K562 (cell line): ENCODE data around the gene METRNL. TPM values are rescaled to one million over a fixed set of nuclear protein-coding genes. Genes with fewer than 3 reads are reported as not detected.

Experiments used
- BCL6 ChIP-seq: fragments of 250-450 bp; sonication (Bioruptor Pico); IDR thresholded peaks from 2 replicates; pipeline ENCODE4 v1.4.0; 2020
- CBFA2T2 ChIP-seq: fragments of 450-650 bp; conservative IDR thresholded peaks from 2 replicates; pipeline ENCODE4 v1.6.1; 2017; ENCODE audit warnings: mild to moderate bottlenecking
- CBFA2T3 ChIP-seq: fragments of 450-650 bp; IDR thresholded peaks from 2 replicates; pipeline ENCODE4 v1.6.1; 2017
- CEBPZ ChIP-seq: fragments of 150-350 bp; IDR thresholded peaks from 2 replicates; pipeline ENCODE4 v1.6.1; 2014; ENCODE audit warnings: low read depth, mild to moderate bottlenecking, low read length, borderline replicate concordance
- CXXC5 ChIP-seq: fragments of 250-450 bp; sonication (Bioruptor Pico); IDR thresholded peaks from 2 replicates; pipeline ENCODE4 v1.8.0; 2022; ENCODE audit warnings: inconsistent platforms, mild to moderate bottlenecking, moderate library complexity
- E2F3 ChIP-seq: fragments of 250-450 bp; sonication (Bioruptor Pico); IDR thresholded peaks from 2 replicates; pipeline ENCODE4 v1.4.0; 2020; ENCODE audit warnings: mild to moderate bottlenecking
- ELK1 ChIP-seq: sonication (generic); formaldehyde crosslinking; IDR thresholded peaks from 2 replicates; pipeline ENCODE4 v1.8.1; 2022; ENCODE audit warnings: missing genetic modification reagents
- HIVEP1 ChIP-seq: fragments of 250-450 bp; sonication (Bioruptor Pico); IDR thresholded peaks from 2 replicates; pipeline ENCODE4 v1.4.0; 2020; ENCODE audit warnings: mild to moderate bottlenecking
- MECOM ChIP-seq: fragments of 250-450 bp; sonication (Bioruptor Pico); IDR thresholded peaks from 2 replicates; pipeline ENCODE4 v1.8.0; 2022; ENCODE audit warnings: inconsistent platforms
- NCOA6 ChIP-seq: fragments of 450-650 bp; IDR thresholded peaks from 2 replicates; pipeline ENCODE4 v1.6.1; 2017; ENCODE audit warnings: mild to moderate bottlenecking
- NR0B1 ChIP-seq: fragments of 450-650 bp; IDR thresholded peaks from one replicate; pipeline ENCODE4 v1.6.1; 2018; ENCODE audit warnings: mild to moderate bottlenecking, moderate library complexity; ENCODE audit not compliant: partially characterized antibody
- RBM15 ChIP-seq: fragments of 200-400 bp; formaldehyde crosslinking; IDR thresholded peaks from 2 replicates; pipeline ENCODE4 v1.6.1; 2018; ENCODE audit warnings: mild to moderate bottlenecking, low read length, moderate library complexity; ENCODE audit not compliant: insufficient read depth
- SMAD4 ChIP-seq: fragments of 250-450 bp; sonication (Bioruptor Pico); conservative IDR thresholded peaks from 2 replicates; pipeline ENCODE4 v1.8.0; 2021; ENCODE audit warnings: inconsistent platforms, mild to moderate bottlenecking, moderate library complexity
- SPI1 ChIP-seq: IDR thresholded peaks from 2 replicates; pipeline ENCODE4 v1.6.1; 2011; ENCODE audit warnings: low read depth, low read length, control low read depth, borderline replicate concordance
- TFAP4 ChIP-seq: sonication (generic); formaldehyde crosslinking; IDR thresholded peaks from 2 replicates; pipeline ENCODE4 v1.8.0; 2022; ENCODE audit warnings: missing genetic modification reagents, mild to moderate bottlenecking, moderate library complexity, borderline replicate concordance
- UBTF ChIP-seq, 2 experiments: IDR thresholded peaks; 2 replicates each; pipeline ENCODE4 v1.6.1; 2012; ENCODE audit warnings: improper control_type of control experiment in 2 of 2, low read depth in 2 of 2, low read length in 2 of 2, borderline replicate concordance in 1 of 2
- ZBTB1 ChIP-seq: sonication (generic); formaldehyde crosslinking; IDR thresholded peaks from 2 replicates; pipeline ENCODE4 v1.8.1; 2023; ENCODE audit warnings: missing genetic modification reagents, low read depth, mild to moderate bottlenecking, borderline replicate concordance
- ZNF12 ChIP-seq: sonication (generic); formaldehyde crosslinking; IDR thresholded peaks from 2 replicates; pipeline ENCODE4 v1.4.0; 2020; ENCODE audit warnings: mild to moderate bottlenecking, missing genetic modification reagents
- ZNF217 ChIP-seq: sonication (generic); formaldehyde crosslinking; IDR thresholded peaks from 2 replicates; pipeline ENCODE4 v1.8.0; 2022; ENCODE audit warnings: mild to moderate bottlenecking, missing genetic modification reagents
- ZNF41 ChIP-seq: fragments of 250-450 bp; sonication (Bioruptor Pico); conservative IDR thresholded peaks from 2 replicates; pipeline ENCODE4 v1.4.0; 2020; ENCODE audit warnings: mild to moderate bottlenecking
- polyA plus RNA-seq, 8 experiments: library from polyadenylated mRNA; depleted of rRNA in 4 of 8; stranded (reverse) in 5 of 8; unstranded in 3 of 8; fragments of >200 nt; fragmentation: Nextera tagmentation in 2 of 8; fragmentation: Illumina TruSeq in 1 of 8; extraction: Ambion mirVana in 2 of 8; extraction: Trizol in 1 of 8; gene quantifications; 2 replicates each; pipeline versions ENCODE4 v1.2.1 to v1.2.3, GENCODE V29; 2011 to 2014; ENCODE audit warnings: inconsistent platforms in 1 of 8, missing spikeins in 1 of 8
- total RNA-seq, 7 experiments: library from RNA; depleted of rRNA in 6 of 7; stranded (reverse); fragments of >200 nt in 6 of 7; fragmentation: Illumina TruSeq in 2 of 7; extraction: Trizol in 2 of 7; gene quantifications; 2 replicates each; pipeline versions ENCODE4 v1.2.1 to v1.2.3, GENCODE V29; 2011 to 2021; ENCODE audit warnings: low replicate concordance in 1 of 7

METRNL gene
- total and polyA plus RNA-seq, 9 of the 15 experiments (the other 6 are each of a cell fraction or from before 2014, with no cell fraction given) = 0.17 to 31.8 (median 2.9) TPM

- TF ChIP-seq CEBPZ = no peak
- TF ChIP-seq TFAP4 (CRISPR knock-in tag) = peak; percentile 37; the same call in 1 of the 2 replicates
- TF ChIP-seq NCOA6 = no peak
- TF ChIP-seq CBFA2T3 = peak; percentile 77
- TF ChIP-seq BCL6 (CRISPR knock-in tag) = no peak
- TF ChIP-seq RBM15 = no peak
- no peak for TF ChIP-seq ZNF12 (CRISPR knock-in tag)
- no peak for TF ChIP-seq ZNF217 (CRISPR knock-in tag)
- no peak for TF ChIP-seq SPI1
- TF ChIP-seq ELK1 (CRISPR knock-in tag) = no peak
- TF ChIP-seq NR0B1 = no peak
- peak; percentile 65; the same call in 1 of the 2 replicates for TF ChIP-seq MECOM (CRISPR knock-in tag)
- TF ChIP-seq E2F3 = no peak
- TF ChIP-seq CXXC5 (CRISPR knock-in tag) = peak; percentile 51
- no peak for TF ChIP-seq ZNF41 (CRISPR knock-in tag)
- TF ChIP-seq UBTF (IDR thresholded peaks at IDR 0.05; ENCODE audit: borderline replicate concordance in 1 of 2, low read depth in 2 of 2, low read length in 2 of 2) = 0 out of 4 replicates have a peak, but pooled peaks of 1 of the 2 experiments have one; percentile 28
- no peak for TF ChIP-seq SMAD4
- no peak for TF ChIP-seq ZBTB1 (CRISPR knock-in tag)
- TF ChIP-seq CBFA2T2 = peak; percentile 56
- TF ChIP-seq HIVEP1 (CRISPR knock-in tag) = no peak
Measured at GRCh38 chr17:83067718-83068261, 11.6 kb upstream of the METRNL start (continued).
